IMR-90 (cell line): Measurements from ENCODE around the gene TRIO. TPM values are rescaled to one million over a fixed set of nuclear protein-coding genes. Genes with fewer than 3 reads are reported as not detected.

Experiments used
- ATAC-seq: fragments of 200-7000 bp; cut with Tn5 transposase; 2 replicates; pipeline ENCODE4 v1.9.1; 2020; ENCODE audit warnings: low read depth, mild to moderate bottlenecking, moderate library complexity
- BruUV-seq: library from RNA; stranded (reverse); fragments of 400-500 nt; replicated peaks from 2 replicates; lab custom pipeline; 2021; lab: Mats Ljungman, UMichigan
- CTCF ChIA-PET: fragments of 300-600 bp; formaldehyde crosslinking; extraction: SDS; loops from one replicate; lab custom pipeline; 2021; ENCODE audit warnings: antibody characterized with exemption; lab: Yijun Ruan, JAX
- POLR2A ChIA-PET: fragments of 300-600 bp; sonication (Branson Sonifier 250); formaldehyde crosslinking; loops from one replicate; lab custom pipeline; 2022; ENCODE audit warnings: antibody characterized with exemption; ENCODE audit not compliant: unreplicated experiment; lab: Charles Lee
- DNase-seq: peaks from one replicate; pipeline ENCODE4 v3.0.0; 2013
- H2AFZ ChIP-seq: replicated peaks from 2 replicates; pipeline ENCODE3; 2013; ENCODE audit warnings: low read length, mild to moderate bottlenecking; ENCODE audit not compliant: poor library complexity
- H2AK5ac ChIP-seq: 2 replicates; pipeline ENCODE4 v1.6.1; 2013; ENCODE audit warnings: low read depth, low read length, inconsistent platforms
- H2AK9ac ChIP-seq: replicated peaks from 2 replicates; pipeline ENCODE3; 2013; ENCODE audit warnings: mild to moderate bottlenecking, low read depth, low read length, moderate library complexity; ENCODE audit not compliant: poor library complexity
- H2BK120ac ChIP-seq: 2 replicates; pipeline ENCODE4 v1.6.1; 2013; ENCODE audit warnings: low read depth, low read length, inconsistent platforms
- H2BK15ac ChIP-seq: 3 replicates; pipeline ENCODE4 v1.6.1; 2013; ENCODE audit warnings: low read depth, low read length, inconsistent platforms
- H2BK20ac ChIP-seq: 2 replicates; pipeline ENCODE4 v1.6.1; 2013; ENCODE audit warnings: low read depth, mild to moderate bottlenecking, inconsistent platforms, low read length, moderate library complexity
- H2BK5ac ChIP-seq: 2 replicates; pipeline ENCODE4 v1.6.1; 2013; ENCODE audit warnings: mild to moderate bottlenecking, low read depth, low read length, inconsistent platforms; ENCODE audit not compliant: poor library complexity, severe bottlenecking
- H3K14ac ChIP-seq: replicated peaks from 2 replicates; pipeline ENCODE4 v1.6.1; 2013; ENCODE audit warnings: low read depth, low read length, inconsistent platforms
- H3K18ac ChIP-seq: 2 replicates; pipeline ENCODE4 v1.6.1; 2013; ENCODE audit warnings: low read depth, low read length, control low read depth
- H3K23ac ChIP-seq: 2 replicates; pipeline ENCODE4 v1.6.1; 2013; ENCODE audit warnings: low read depth, low read length, inconsistent platforms
- H3K27ac ChIP-seq: 2 replicates; pipeline ENCODE4 v1.5.1; 2013; ENCODE audit warnings: mild to moderate bottlenecking, control low read depth, low read length; ENCODE audit not compliant: insufficient read depth
- H3K27me3 ChIP-seq: 2 replicates; pipeline ENCODE4 v1.6.1; 2013; ENCODE audit warnings: low read length; ENCODE audit not compliant: control insufficient read depth, insufficient read depth
- H3K36me3 ChIP-seq: 2 replicates; pipeline ENCODE4 v1.6.1; 2013; ENCODE audit warnings: low read length, mixed read lengths; ENCODE audit not compliant: control insufficient read depth, insufficient read depth
- H3K4ac ChIP-seq: 2 replicates; pipeline ENCODE4 v1.6.1; 2013; ENCODE audit warnings: low read depth, low read length, inconsistent platforms
- H3K4me1 ChIP-seq: 2 replicates; pipeline ENCODE4 v1.6.1; 2013; ENCODE audit warnings: low read length, mixed read lengths; ENCODE audit not compliant: control insufficient read depth, insufficient read depth
- H3K4me2 ChIP-seq: 2 replicates; pipeline ENCODE4 v1.6.1; 2013; ENCODE audit warnings: low read depth, mild to moderate bottlenecking, control low read depth, low read length, moderate library complexity
- H3K4me3 ChIP-seq: 2 replicates; pipeline ENCODE4 v1.5.1; 2013; ENCODE audit warnings: low read depth, mild to moderate bottlenecking, control low read depth, low read length, moderate library complexity; ENCODE audit not compliant: insufficient read depth
- H3K56ac ChIP-seq: 2 replicates; pipeline ENCODE4 v1.6.1; 2013; ENCODE audit warnings: low read length, inconsistent platforms; ENCODE audit not compliant: insufficient read depth; ENCODE audit errors: extremely low read depth
- H3K79me1 ChIP-seq, 2 experiments: 2 replicates each; pipeline ENCODE4 v1.6.1; 2013; ENCODE audit warnings: low read length in 2 of 2, inconsistent platforms in 1 of 2, low read depth in 1 of 2
- H3K9ac ChIP-seq: 2 replicates; pipeline ENCODE4 v1.6.1; 2013; ENCODE audit warnings: low read depth, low read length, control low read depth
- H3K9me1 ChIP-seq: 2 replicates; pipeline ENCODE4 v1.6.1; 2013; ENCODE audit warnings: low read length, inconsistent platforms; ENCODE audit not compliant: insufficient read depth
- H3K9me3 ChIP-seq: 2 replicates; pipeline ENCODE4 v1.6.1; 2013; ENCODE audit warnings: low read length; ENCODE audit not compliant: control insufficient read depth, insufficient read depth
- H4K20me1 ChIP-seq: 2 replicates; pipeline ENCODE4 v1.6.1; 2013; ENCODE audit warnings: low read length, inconsistent platforms; ENCODE audit not compliant: insufficient read depth
- H4K5ac ChIP-seq: 2 replicates; pipeline ENCODE4 v1.6.1; 2013; ENCODE audit warnings: mild to moderate bottlenecking, low read depth, low read length, control low read depth
- H4K8ac ChIP-seq, 2 experiments: 2 replicates each; pipeline ENCODE4 v1.6.1; 2013; ENCODE audit warnings: low read depth in 2 of 2, low read length in 2 of 2, control low read depth in 1 of 2, inconsistent platforms in 1 of 2
- H4K91ac ChIP-seq: 2 replicates; pipeline ENCODE4 v1.6.1; 2013; ENCODE audit warnings: low read depth, low read length, inconsistent platforms; ENCODE audit not compliant: insufficient read depth
- BHLHE40 ChIP-seq: fragments of 150-350 bp; IDR thresholded peaks from 2 replicates; pipeline ENCODE4 v1.6.1; 2016; ENCODE audit warnings: mild to moderate bottlenecking, low read depth, low read length
- MAFK ChIP-seq: IDR thresholded peaks from 2 replicates; pipeline ENCODE4 v1.6.1; 2012; ENCODE audit warnings: low read depth, low read length, improper control_type of control experiment
- SMC3 ChIP-seq: fragments of 150-350 bp; IDR thresholded peaks from 2 replicates; pipeline ENCODE4 v1.6.1; 2016; ENCODE audit warnings: low read depth, mild to moderate bottlenecking, antibody characterized with exemption, low read length, moderate library complexity
- WGBS, 2 experiments: methylation state at CpG; one replicate each; pipeline versions ENCODE4 v1.1.5 to v1.1.7; 2013; ENCODE audit warnings: missing lambda C conversion rate in 2 of 2; ENCODE audit not compliant: insufficient read length in 1 of 2; ENCODE audit errors: extremely low coverage in 2 of 2; 5-methylcytosine and 5-hydroxymethylcytosine counted together
- dilution Hi-C: fragments of 300-500 bp; cut with HindIII; formaldehyde crosslinking; loops from one replicate; pipeline ENCODE4 v1.14.3; 2018; ENCODE audit warnings: low sequenced_read_pairs; ENCODE audit not compliant: unreplicated experiment
- in situ Hi-C: fragments of 300-500 bp; cut with MboI; formaldehyde crosslinking; loops from 3 replicates; pipeline ENCODE4 v1.14.3; 2019; ENCODE audit warnings: low sequenced_read_pairs, inconsistent platforms, mixed read lengths
- intact Hi-C: fragments of 100-400 bp; cut with micrococcal nuclease; formaldehyde crosslinking; loops from 2 replicates; pipeline ENCODE4 v1.10.0; 2022
- polyA plus RNA-seq, 3 experiments: library from polyadenylated mRNA; depleted of rRNA; stranded (reverse); fragments of >200 nt; gene quantifications; 2 replicates each; pipeline ENCODE4 v1.2.3, GENCODE V29; 2012; ENCODE audit warnings: low replicate concordance in 1 of 3
- total RNA-seq: library from RNA; depleted of rRNA; stranded (reverse); fragments of >200 nt; gene quantifications from 2 replicates; pipeline ENCODE4 v1.2.3, GENCODE V29; 2012

TRIO gene
- total and polyA plus RNA-seq, 2 of the 4 experiments (the other 2 are of a cell fraction) = 206 to 522 TPM

DNA sequence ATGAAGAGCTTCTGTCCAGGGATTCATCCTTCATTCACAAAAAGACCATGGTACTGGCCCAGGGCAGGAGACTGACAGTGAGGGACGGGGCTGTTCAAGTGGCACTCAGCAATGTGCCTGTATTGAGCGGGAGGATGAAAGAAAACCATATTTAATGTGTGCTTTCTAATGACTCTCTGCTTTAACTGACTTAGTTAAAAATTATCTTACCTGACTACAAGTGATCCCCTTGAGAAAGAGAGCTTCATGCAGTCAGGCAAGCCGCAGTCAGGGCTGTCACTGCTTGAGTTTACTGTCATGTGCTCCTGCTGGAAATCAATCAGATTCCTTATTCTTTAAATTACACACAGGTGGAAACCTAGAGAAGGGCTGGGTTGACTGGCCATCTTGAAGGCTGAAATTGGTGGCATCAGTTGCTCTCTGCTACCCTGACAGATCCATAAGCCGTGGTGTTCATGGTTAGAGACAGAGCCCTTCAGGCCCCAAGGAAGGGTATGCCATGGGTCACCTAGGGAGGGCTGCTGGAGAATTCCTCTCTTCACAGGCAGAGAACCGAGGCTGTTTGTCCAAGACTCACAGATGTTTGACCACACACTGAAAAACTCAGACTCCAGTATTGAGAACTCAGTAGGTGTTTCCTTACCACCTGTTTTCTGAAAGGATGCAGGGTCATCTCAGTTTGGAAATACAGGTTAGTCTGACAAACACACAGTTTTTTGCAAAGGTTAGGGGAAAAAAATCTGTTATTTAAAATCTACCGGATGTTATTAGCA lies 70.9 kb downstream of the TRIO start:
- no peak for DNase-seq
- Histone ChIP-seq H3K4me3 (no peak overlapping the region), H3K9me1 (peaks cover 45% of the 10 kb centered on the region), H3K27ac (peak overlapping the region; percentile 65), H3K4me1 (peaks cover 54% of the 10 kb centered on the region), H4K8ac (peak overlapping the region; percentile 23 to 34; a peak in 2 of 4 replicates), H3K4ac (peak overlapping the region; percentile 34), H3K27me3 (no peaks in the 10 kb centered on the region), H3K14ac (peak overlapping the region; percentile 60), H4K20me1 (peaks cover 94% of the 10 kb centered on the region), H2AK5ac (peak overlapping the region; percentile 33; the same call in 1 of the 2 replicates), H2BK5ac (peak overlapping the region; percentile 57), H3K9me3 (no peaks in the 10 kb centered on the region), H2BK20ac (peak overlapping the region; percentile 37; the same call in 1 of the 2 replicates), H3K9ac (no peak overlapping the region), H4K91ac (no peak overlapping the region; the same call in none of the 2 replicates), H2BK15ac (no peak overlapping the region; the same call in 2 of the 3 replicates), H2AFZ (no peak overlapping the region), H2BK120ac (no peak overlapping the region), H3K23ac (peak overlapping the region; percentile 36; the same call in 1 of the 2 replicates), H2AK9ac (no peak overlapping the region), H3K56ac (no peak overlapping the region), H3K79me1 (peaks cover 0 to 44% of the 10 kb centered on the region in 2 experiments; a peak in 2 of 4 replicates), H3K4me2 (peak overlapping the region; percentile 30; the same call in 1 of the 2 replicates), H4K5ac (no peak overlapping the region), H3K36me3 (peaks cover 9% of the 10 kb centered on the region), H3K18ac (peak overlapping the region; percentile 39; the same call in 1 of the 2 replicates)
- intact Hi-C loops = no loop called here
- dilution Hi-C loops = no loop called here
- BruUV-seq = no TSS peak
- no peak for ATAC-seq
- CTCF ChIA-PET = no interaction called here
- in situ Hi-C loops = no loop called here
- POLR2A ChIA-PET = no interaction called here
- TF ChIP-seq MAFK (no peak), BHLHE40 (no peak), SMC3 (no peak)
- no CpG with 5 or more reads among the region's 6 CpGs for WGBS, 2 experiments
